ENCODE measurements around the gene SHISAL2A. TPM values are rescaled to one million over a fixed set of nuclear protein-coding genes. Genes with fewer than 3 reads are reported as not detected.

Gene SHISAL2A
- total RNA-seq, 4 donors from 2014 or later: not detected

Other genes with a start within 250 kb of the SHISAL2A start
- gene ORC1, start 228.7 kb upstream of the SHISAL2A start, total RNA-seq: 1 to 10 TPM in 2 of 4 donors, under 1 TPM in 2; 0.25 to 1.6 (median 0.92) TPM
- 10 to 100 TPM; 10.7 to 24.0 (median 13.8) TPM for gene PRPF38A, start 228.6 kb upstream of the SHISAL2A start, total RNA-seq
- 10 to 100 TPM; 26.2 to 56.4 (median 42.4) TPM for gene TUT4, start 80.1 kb upstream of the SHISAL2A start, total RNA-seq
- gene GPX7, start 30.8 kb upstream of the SHISAL2A start, total RNA-seq: 10 to 100 TPM in 3 of 4 donors, 1 to 10 TPM in 1; 8.6 to 23.0 (median 16.3) TPM
- 10 to 100 TPM in 3 of 4 donors, 1 to 10 TPM in 1; 8.2 to 26.5 (median 14.0) TPM for gene COA7, start 65.2 kb downstream of the SHISAL2A start, total RNA-seq
- gene ZYG11B, start 93.3 kb downstream of the SHISAL2A start, total RNA-seq: 10 to 100 TPM; 23.4 to 46.2 (median 42.1) TPM
- under 1 TPM in 1 of 4 donors, not detected in 3; 0.24 TPM for gene ZYG11A, start 209.6 kb downstream of the SHISAL2A start, total RNA-seq

Measured in omental fat pad (tissue), 4 donors.